ENCODE data around the gene TSHZ2. TPM values are rescaled to one million over a fixed set of nuclear protein-coding genes. Genes with fewer than 3 reads are reported as not detected.
"Not testable (repeated sequence)": the region's sequence is repeated elsewhere in the genome, so short reads cannot be mapped to it uniquely, and the experiment has no call there.

TSHZ2 gene
- polyA plus RNA-seq, 10 donors: 7.9 to 20.4 (median 14.0) TPM

GRCh38 chr20:53335555-53335954, 363.4 kb downstream of the TSHZ2 start:
- no peak for DNase-seq

- DNase-seq: no peak
Measured at GRCh38 chr20:53336892-53337291, 364.7 kb downstream of the TSHZ2 start.

- DNase-seq: no peak
Measured at GRCh38 chr20:53337390-53338101, 365.4 kb downstream of the TSHZ2 start.

GRCh38 chr20:53338716-53339115, 366.6 kb downstream of the TSHZ2 start:
- DNase-seq: no peak

- no peak for DNase-seq
Measured at GRCh38 chr20:53342429-53342828, 370.3 kb downstream of the TSHZ2 start.

- no peak for DNase-seq
Measured at GRCh38 chr20:53343448-53343847, 371.3 kb downstream of the TSHZ2 start.

- no peak for DNase-seq
Measured at GRCh38 chr20:53344891-53345290, 372.7 kb downstream of the TSHZ2 start.

- DNase-seq: no peak
Measured at GRCh38 chr20:53345536-53346334, 373.6 kb downstream of the TSHZ2 start.

- no peak for DNase-seq
Measured at GRCh38 chr20:53346335-53346648, 374.1 kb downstream of the TSHZ2 start.

- DNase-seq: no peak
Measured at GRCh38 chr20:53349730-53350129, 377.6 kb downstream of the TSHZ2 start.

- DNase-seq: no peak
Measured at GRCh38 chr20:53352727-53353440, 380.7 kb downstream of the TSHZ2 start.

- no peak for DNase-seq
Measured at GRCh38 chr20:53354314-53354713, 382.2 kb downstream of the TSHZ2 start.

GRCh38 chr20:53355790-53356189, 383.6 kb downstream of the TSHZ2 start:
- no peak for DNase-seq

GRCh38 chr20:53359425-53359824, 387.3 kb downstream of the TSHZ2 start:
- DNase-seq: no peak

- no peak for DNase-seq
Measured at GRCh38 chr20:53360852-53361251, 388.7 kb downstream of the TSHZ2 start.

- DNase-seq: no peak
Measured at GRCh38 chr20:53362736-53363135, 390.6 kb downstream of the TSHZ2 start.

GRCh38 chr20:53364646-53365045, 392.5 kb downstream of the TSHZ2 start:
- DNase-seq: no peak

GRCh38 chr20:53365076-53365475, 392.9 kb downstream of the TSHZ2 start:
- DNase-seq: no peak

GRCh38 chr20:53365539-53366075, 393.4 kb downstream of the TSHZ2 start:
- DNase-seq: no peak

- not testable (repeated sequence) for DNase-seq
Measured at GRCh38 chr20:53366928-53367327, 394.8 kb downstream of the TSHZ2 start.

- DNase-seq: no peak
Measured at GRCh38 chr20:53369871-53370270, 397.7 kb downstream of the TSHZ2 start.

- DNase-seq: no peak
Measured at GRCh38 chr20:53370345-53370961, 398.3 kb downstream of the TSHZ2 start.

Measured in muscle of back (tissue), 11 donors.